ENCODE data around the gene AK8. TPM values are rescaled to one million over a fixed set of nuclear protein-coding genes. Genes with fewer than 3 reads are reported as not detected.

The AK8 gene
- total RNA-seq, 1 donor from 2014 or later, result 2.0 TPM

DNA sequence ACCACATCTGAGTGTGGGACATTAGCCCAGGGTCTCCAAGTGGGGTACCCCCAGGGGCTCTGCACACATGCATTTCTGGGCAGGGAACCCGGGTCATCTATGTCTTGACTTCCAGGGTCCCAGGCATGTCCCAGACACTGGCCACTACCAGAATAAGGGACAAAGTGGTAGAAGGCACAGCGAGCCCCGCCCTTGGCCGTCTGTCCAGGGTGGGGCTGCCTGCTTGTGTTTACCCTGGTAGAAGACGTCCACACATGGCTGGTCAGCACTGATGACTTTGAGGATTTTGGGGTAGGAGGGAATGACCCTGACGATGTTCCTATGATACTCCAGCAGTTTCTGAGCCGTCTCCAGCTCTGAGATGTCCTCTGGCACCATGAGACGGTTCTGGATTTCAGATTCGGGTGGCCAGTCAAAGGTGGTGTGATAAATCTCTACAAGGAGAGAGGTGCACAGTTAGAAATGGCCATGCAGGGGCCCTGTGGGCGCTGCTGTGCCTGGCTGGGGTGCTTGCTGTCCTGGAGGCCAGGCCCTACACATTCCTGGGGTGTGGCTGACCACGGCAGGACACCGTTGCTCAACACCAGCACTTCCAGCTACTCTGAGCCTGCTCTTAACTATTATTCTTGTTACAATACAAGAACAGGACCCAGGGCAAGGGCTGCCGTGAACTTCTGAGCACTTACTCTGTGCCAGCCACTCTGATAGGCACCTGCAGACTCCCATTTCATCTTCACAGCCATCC, 51.3 kb downstream of the AK8 start:
- Histone ChIP-seq H3K27me3 (ENCODE audit: control insufficient read depth, insufficient read depth, low read length) (peaks cover 9% of the 10 kb centered on the region), H3K36me3 (ENCODE audit: control insufficient read depth, insufficient read depth, low read length) (no peaks in the 10 kb centered on the region), H3K4me3 (ENCODE audit: low read depth, low read length) (no peak overlapping the region)
- TF ChIP-seq, protein P1, sequence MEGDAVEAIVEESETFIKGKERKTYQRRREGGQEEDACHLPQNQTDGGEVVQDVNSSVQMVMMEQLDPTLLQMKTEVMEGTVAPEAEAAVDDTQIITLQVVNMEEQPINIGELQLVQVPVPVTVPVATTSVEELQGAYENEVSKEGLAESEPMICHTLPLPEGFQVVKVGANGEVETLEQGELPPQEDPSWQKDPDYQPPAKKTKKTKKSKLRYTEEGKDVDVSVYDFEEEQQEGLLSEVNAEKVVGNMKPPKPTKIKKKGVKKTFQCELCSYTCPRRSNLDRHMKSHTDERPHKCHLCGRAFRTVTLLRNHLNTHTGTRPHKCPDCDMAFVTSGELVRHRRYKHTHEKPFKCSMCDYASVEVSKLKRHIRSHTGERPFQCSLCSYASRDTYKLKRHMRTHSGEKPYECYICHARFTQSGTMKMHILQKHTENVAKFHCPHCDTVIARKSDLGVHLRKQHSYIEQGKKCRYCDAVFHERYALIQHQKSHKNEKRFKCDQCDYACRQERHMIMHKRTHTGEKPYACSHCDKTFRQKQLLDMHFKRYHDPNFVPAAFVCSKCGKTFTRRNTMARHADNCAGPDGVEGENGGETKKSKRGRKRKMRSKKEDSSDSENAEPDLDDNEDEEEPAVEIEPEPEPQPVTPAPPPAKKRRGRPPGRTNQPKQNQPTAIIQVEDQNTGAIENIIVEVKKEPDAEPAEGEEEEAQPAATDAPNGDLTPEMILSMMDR (IDR thresholded peaks at IDR 0.05; ENCODE audit: insufficient read depth, low read length, poor library complexity, severe bottlenecking), result no peak
- DNase-seq (ENCODE audit: low read depth), result no peak

GRCh38 chr9:132826131-132826530, 52.0 kb downstream of the AK8 start:
- no peak for DNase-seq (ENCODE audit: low read depth)
- peaks cover 7% of the 10 kb centered on the region for H3K27me3 ChIP-seq (ENCODE audit: control insufficient read depth, insufficient read depth, low read length)
- H3K36me3 ChIP-seq (ENCODE audit: control insufficient read depth, insufficient read depth, low read length), result no peaks in the 10 kb centered on the region
- TF ChIP-seq, protein P1 (IDR thresholded peaks at IDR 0.05; ENCODE audit: insufficient read depth, low read length, poor library complexity, severe bottlenecking), result no peak
- H3K4me3 ChIP-seq (ENCODE audit: low read depth, low read length), result no peak overlapping the region

DNA sequence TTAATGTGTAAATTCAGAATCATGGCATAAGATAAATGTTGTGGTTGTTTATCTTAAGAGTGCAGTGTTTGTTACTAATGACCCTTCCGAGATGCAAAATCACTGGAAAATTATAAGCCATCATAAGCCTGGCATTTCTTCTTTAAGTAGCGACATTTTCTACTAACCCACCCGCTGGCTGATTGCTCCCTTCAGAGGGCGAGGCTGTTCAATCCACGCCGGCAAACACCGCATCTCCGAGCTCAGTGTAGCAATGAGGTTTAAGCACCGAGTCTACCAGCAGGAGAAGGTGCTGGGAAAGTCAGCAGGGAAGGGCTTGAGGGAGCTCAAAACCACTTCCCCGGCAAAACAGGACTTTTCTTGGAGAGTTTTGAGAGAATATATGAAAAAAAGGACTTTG, 52.7 kb downstream of the AK8 start:
- H3K27me3 ChIP-seq (ENCODE audit: control insufficient read depth, insufficient read depth, low read length), result peaks cover 10% of the 10 kb centered on the region
- H3K4me3 ChIP-seq (ENCODE audit: low read depth, low read length), result no peak overlapping the region
- H3K36me3 ChIP-seq (ENCODE audit: control insufficient read depth, insufficient read depth, low read length), result no peaks in the 10 kb centered on the region
- DNase-seq (ENCODE audit: low read depth), result no peak
- TF ChIP-seq, protein P1 (IDR thresholded peaks at IDR 0.05; ENCODE audit: insufficient read depth, low read length, poor library complexity, severe bottlenecking), result no peak

DNA sequence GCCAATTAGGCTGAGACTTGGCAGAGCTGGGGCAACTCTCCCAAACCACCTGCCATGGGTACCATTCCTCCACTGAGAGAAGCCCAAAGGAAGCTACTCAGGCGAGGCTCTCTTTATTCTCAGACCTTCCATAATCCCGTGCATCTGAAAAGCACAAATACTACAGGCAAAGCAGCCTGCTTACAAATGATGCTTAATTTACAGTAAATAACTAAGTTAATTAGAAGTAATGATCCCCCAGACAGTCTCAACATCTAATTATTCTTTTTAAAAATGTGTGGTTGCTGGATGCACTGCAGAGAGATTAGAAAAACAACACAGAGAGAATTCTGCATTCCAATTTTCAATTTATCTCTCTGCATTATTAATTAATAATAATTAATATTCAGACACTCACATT, 53.1 kb downstream of the AK8 start:
- Histone ChIP-seq H3K27me3 (ENCODE audit: control insufficient read depth, insufficient read depth, low read length) (peaks cover 12% of the 10 kb centered on the region), H3K36me3 (ENCODE audit: control insufficient read depth, insufficient read depth, low read length) (no peaks in the 10 kb centered on the region), H3K4me3 (ENCODE audit: low read depth, low read length) (no peak overlapping the region)
- DNase-seq (ENCODE audit: low read depth), result no peak
- TF ChIP-seq, protein P1 (IDR thresholded peaks at IDR 0.05; ENCODE audit: insufficient read depth, low read length, poor library complexity, severe bottlenecking), result no peak

DNA sequence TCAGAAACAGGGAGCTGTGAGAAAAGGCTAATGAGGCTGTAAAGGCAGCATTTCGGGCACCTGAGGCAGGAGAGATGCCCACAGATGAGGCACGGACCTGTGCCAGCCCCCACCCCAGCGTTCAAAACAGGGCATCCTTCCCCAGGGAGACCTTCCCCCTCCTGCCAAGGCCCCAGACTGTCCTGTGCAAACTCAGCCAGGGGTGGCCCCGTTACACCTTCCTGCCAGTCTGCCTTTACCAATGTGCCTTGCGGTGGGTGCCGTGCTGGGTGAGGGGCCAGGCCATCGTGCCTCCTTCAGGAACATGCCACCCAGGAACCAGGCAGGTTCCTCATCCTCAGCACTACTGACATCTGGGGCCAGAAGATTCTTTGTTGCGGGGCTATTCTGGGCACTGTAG, 53.9 kb downstream of the AK8 start:
- H3K27me3 ChIP-seq (ENCODE audit: control insufficient read depth, insufficient read depth, low read length), result peaks cover 12% of the 10 kb centered on the region
- TF ChIP-seq, protein P1 (IDR thresholded peaks at IDR 0.05; ENCODE audit: insufficient read depth, low read length, poor library complexity, severe bottlenecking), result no peak

More for the DNA sequence above, 53.9 kb downstream of the AK8 start:
- Histone ChIP-seq H3K36me3 (ENCODE audit: control insufficient read depth, insufficient read depth, low read length) (no peaks in the 10 kb centered on the region), H3K4me3 (ENCODE audit: low read depth, low read length) (no peak overlapping the region)
- DNase-seq (ENCODE audit: low read depth), result no peak

Data from kidney epithelial cell (primary cell).